NCI-H2107 treated with DMSO at 0.1 percent for 48 hours (cell line): ENCODE data around the gene OR13A1.
"Not testable (repeated sequence)": the region's sequence is repeated elsewhere in the genome, so short reads cannot be mapped to it uniquely, and the experiment has no call there.

Experiments used
- DNase-seq: peaks from one replicate; lab custom pipeline; 2025; ENCODE audit not compliant: unreplicated experiment; lab: John Stamatoyannopoulos, UW

Gene OR13A1

GRCh38 chr10:45315508-45315907 is at the start of gene OR13A1:
OR13A1 (minus strand) TSS chr10:45315608; CDS start chr10:45304422, 11,186 bp downstream.
- no peak for DNase-seq

DNA sequence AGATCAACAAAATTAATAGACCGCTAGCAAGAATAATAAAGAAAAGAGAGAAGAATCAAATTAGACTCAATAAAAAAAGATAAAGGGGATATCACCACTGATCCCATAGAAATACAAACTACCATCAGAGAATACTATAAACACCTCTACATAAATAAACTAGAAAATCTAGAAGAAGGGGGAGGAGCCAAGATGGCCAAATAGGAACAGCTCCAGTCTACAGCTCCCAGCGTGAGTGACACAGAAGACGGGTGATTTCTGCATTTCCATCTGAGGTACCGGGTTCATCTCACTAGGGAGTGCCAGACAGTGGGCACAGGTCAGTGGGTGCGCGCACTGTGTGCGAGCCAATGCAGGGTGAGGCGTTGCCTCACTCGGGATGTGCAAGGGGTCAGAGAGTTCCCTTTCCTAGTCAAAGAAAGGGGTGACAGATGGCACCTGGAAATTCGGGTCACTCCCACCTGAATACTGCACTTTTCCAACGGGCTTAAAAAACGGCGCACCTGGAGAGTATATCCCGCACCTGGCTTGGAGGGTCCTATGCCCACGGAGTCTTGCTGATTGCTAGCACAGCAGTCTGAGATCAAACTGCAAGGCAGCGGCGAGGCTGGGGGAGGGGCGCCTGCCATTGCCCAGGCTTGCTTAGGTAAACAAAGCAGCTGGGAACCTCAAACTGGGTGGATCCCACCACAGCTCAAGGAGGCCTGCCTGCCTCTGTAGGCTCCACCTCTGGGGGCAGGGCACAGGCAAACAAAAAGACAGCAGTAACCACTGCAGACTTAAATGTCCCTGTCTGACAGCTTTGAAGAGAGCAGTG is 46.8 kb upstream of the OR13A1 start:
- not testable (repeated sequence) for DNase-seq

DNA sequence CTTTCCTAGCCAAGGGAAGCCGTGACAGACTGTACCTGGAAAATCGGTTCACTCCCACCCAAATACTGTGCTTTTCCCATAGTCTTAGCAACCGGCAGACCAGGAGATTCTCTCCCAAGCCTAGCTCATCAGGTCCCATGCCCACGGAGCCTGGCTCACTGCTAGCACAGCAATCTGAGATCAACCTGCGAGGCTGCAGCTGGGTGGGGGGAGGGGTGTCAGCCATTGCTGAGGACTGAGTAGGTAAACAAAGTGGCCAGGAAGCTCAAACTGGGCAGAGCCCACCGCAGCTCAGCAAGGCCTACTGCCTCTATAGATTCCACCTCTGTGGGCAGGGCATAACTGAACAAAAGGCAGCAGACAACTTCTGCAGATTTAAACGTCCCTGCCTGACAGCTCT is 43.6 kb upstream of the OR13A1 start:
- DNase-seq: not testable (repeated sequence)

DNA sequence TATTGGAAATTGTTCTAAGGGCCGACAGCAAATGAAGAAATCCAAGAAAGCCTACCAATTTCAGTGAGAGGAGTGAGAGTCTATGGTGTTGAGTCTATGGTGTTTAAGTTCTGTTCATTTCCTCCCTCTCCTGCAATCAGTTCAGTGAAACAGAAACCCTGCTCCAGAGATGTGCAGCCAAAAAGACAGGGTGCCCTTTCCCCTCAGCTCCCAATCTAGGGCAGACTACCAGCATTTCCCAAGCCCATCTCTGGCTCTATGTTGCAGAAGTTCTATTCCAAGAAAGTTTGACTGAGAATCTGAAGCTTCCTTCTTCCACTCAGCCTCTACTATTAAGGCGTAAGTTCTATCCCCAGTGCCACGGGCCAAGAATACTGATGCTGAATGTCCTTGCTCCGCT is 40.1 kb upstream of the OR13A1 start:
- DNase-seq: no peak

GRCh38 chr10:45354261-45354660 is 38.9 kb upstream of the OR13A1 start:
- no peak for DNase-seq

GRCh38 chr10:45353186-45353585 is 37.8 kb upstream of the OR13A1 start:
- DNase-seq: no peak

DNA sequence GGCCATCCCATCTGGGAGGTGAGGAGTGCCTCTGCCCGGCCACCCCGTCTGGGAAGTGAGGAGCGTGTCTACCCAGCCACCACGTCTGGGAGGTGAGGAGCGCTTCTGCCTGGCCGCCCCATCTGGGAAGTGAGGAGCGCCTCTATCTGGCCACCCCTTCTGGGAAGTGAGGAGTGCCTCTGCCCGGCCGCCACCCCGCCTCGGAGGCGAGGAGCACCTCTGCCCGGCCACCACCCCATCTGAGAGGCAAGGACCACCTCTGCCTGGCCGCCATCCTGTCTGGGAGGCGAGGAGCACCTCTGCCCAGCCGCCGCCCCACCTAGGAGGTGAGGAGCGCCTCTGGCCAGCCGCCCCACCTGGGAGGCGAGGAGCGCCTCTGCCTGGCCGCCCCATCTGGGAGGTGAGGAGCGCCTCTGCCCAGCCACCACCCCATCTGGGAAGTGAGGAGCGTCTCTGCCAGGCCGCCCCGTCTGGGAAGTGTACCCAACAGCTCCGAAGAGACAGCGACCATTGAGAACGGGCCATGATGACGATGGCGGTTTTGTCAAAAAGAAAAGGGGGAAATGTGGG is 32.9 kb upstream of the OR13A1 start:
- not testable (repeated sequence) for DNase-seq

DNA sequence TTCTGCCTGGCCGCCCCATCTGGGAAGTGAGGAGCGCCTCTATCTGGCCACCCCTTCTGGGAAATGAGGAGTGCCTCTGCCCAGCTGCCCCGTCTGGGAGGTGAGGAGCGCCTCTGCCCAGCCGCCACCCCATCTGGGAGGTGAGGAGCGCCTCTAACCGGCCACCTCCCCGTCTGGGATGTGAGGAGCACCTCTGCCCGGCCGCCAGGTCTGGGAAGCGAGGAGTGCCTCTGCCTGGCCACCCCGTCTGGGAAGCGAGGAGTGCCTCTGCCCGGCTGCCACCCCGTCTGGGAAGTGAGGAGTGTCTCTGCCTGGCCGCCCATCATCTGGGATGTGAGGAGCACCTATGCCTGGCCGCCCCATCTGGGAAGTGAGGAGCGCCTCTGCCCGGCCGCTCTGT is 32.1 kb upstream of the OR13A1 start:
- DNase-seq: not testable (repeated sequence)

- not testable (repeated sequence) for DNase-seq
Observed at GRCh38 chr10:45346652-45347335, 31.4 kb upstream of the OR13A1 start.

DNA sequence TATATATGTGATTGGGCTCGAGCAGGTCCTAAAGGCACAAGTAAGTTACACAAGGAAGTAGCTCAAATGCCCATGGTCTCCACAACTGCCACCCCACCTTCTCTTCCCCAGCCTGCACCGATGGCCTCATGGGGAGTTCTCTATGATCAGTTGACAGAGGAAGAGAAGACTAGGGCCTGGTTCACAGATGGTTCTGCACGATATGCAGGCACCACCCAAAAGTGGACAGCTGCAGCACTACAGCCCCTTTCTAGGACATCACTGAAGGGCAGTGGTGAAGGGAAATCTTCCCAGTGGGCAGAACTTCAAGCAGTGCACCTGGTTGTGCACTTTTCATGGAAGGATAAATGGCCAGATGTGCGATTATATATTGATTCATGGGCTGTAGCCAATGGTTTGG is 25.0 kb upstream of the OR13A1 start:
- not testable (repeated sequence) for DNase-seq

GRCh38 chr10:45339894-45340293 is 24.5 kb upstream of the OR13A1 start:
- DNase-seq: no peak

DNA sequence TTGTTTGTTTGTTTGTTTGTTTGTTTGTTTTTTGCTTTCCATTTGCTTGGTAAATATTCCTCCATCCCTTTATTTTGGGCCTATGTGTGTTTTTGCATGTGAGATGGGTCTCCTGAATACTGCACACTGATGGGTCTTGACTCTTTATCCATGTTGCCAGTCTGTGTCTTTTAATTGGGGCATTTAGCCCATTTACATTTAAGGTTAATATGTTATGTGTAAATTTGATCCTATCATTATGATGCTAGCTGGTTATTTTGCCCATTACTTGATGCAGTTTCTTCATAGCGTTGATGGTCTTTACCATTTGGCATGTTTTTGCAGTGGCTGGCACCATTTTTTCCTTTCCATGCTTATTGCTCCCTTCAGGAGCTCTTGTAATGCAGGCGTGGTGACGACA is 16.4 kb upstream of the OR13A1 start:
- not testable (repeated sequence) for DNase-seq

DNA sequence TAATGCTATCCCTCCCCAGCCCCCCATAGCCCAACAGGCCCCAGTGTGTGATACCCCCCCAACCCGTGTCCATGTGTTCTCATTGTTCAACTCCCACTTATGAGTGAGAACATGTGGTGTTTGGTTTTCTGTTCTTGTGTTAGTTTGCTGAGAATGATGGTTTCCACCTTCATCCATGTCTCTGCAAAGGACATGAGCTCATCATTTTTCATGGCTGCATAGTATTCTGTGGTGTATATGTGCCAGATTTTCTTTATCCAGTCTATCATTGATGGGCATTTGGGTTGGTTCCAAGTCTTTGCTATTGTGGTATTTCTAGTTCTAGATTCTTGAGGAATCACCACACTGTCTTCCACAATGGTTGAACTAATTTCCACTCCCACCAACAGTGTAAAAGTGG is 11.5 kb upstream of the OR13A1 start:
- DNase-seq: not testable (repeated sequence)

- no peak for DNase-seq
Observed at GRCh38 chr10:45325116-45325515, 9.7 kb upstream of the OR13A1 start.

GRCh38 chr10:45319702-45320101 is 4.3 kb upstream of the OR13A1 start:
- no peak for DNase-seq

- no peak for DNase-seq
Observed at GRCh38 chr10:45313264-45313873, 2.0 kb downstream of the OR13A1 start.

DNA sequence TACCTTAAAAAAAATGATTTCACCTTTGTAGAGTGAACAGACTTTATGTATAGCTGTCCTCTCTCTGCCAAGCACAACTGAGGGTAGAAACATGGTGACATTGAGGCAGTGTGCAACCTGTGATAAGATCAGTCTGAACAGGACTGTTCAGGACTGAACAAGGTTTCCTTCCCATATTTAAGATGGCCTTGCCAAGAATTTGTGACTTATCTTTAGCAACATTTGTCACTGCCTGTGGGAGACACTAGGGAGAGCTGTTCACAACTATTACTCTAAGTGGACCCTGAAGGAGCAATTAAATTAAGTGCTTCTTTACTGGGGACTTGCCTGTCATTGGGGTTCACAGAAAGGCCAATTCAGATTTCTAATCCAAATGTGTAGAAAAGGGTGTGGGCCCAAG is 6.7 kb downstream of the OR13A1 start:
- no peak for DNase-seq

DNA sequence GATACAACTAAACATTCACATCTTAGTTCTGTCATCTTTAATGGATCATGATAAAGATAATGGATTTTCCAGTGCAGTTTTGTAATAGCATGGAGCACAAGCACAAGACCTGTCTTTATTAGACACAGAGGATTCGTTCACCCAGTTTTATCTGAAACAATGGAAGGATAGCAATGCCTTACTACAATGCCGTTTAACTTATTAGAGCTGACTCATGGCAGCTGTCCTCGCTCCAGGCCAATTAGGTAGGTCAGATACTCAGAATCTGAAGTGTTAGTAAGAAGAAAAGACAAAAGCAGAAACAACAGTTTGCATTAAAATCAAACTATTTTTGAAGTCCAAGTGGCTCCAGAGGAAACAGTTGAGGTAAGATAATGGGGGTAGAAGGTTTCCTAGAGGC is 12.8 kb downstream of the OR13A1 start:
- DNase-seq: no peak

DNA sequence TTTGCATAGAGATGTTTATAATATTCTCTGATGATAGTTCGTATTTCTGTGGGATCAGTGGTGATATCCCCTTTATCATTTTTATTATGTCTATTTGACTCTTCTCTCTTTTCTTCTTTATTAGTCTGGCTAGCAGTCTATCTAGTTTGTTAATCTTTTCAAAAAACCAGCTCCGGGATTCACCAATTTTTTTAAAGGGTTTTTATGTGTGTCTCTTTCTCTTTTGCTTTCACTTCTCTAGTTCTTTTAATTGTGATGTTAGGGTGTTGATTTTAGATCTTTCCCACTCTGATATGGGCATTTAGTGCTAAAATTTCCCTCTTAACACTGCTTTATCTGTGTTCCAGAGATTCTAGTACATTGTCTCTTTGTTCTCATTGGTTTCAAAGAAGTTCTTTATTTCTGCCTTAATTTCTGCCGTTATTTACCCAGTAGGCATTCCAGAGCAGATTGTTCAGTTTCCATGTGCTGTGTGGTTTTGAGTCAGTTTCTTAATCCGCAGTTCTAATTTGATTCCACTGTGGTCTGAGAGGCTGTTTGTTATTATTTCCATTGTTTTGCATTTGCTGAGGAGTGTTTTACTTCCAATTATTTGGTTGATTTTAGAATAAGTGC is 17.0 kb downstream of the OR13A1 start:
- DNase-seq: not testable (repeated sequence)

GRCh38 chr10:45294681-45295080 is 20.7 kb downstream of the OR13A1 start:
- no peak for DNase-seq

- DNase-seq: no peak
Observed at GRCh38 chr10:45286980-45287379, 28.4 kb downstream of the OR13A1 start.
